Measurements from ENCODE around the gene MGLL.
"Not testable (repeated sequence)": the region's sequence is repeated elsewhere in the genome, so short reads cannot be mapped to it uniquely, and the experiment has no call there.

Gene MGLL

DNA sequence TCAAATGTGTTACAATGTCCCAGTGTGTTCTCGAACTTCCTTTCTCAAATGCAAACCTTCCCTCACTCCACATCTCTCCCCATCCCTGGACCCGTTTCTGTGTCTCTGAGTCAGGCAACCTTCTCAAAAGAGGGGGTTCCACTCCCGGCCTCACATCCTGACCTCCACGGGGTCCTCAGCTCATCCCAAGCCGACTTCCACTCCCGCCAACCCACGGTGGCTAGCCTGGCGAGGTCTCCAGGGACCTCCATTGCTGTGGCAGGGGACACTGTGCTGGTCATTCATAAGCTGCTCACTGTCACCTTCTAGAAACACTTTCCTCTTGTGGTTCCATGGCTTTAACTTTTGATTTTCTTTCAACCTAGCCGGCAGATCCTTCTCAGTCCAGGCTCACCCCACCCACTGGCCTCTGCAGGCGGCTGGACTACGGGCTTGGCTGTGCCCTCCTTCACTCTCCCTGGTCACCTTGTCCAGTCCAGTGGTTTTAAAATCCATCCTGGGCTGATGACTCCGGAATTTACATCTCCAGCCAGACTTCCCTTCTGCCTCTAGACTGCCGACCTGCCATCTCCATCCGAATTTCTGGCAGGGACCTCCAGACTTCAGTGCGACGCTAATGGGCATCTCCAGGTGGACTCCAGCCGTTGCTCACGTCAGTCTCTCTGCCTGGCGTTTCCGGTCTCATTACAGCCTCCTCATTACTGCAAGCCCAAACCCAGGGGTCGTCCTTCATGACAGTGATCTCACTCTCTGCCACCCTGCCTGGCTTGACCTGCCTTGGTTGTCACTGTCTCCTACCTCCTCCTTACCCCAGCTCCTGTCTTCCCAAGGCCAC lies 129.6 kb downstream of the MGLL start:
- no peak for DNase-seq (ENCODE audit: low read depth in 1 of 2, low spot score in 1 of 2)

DNA sequence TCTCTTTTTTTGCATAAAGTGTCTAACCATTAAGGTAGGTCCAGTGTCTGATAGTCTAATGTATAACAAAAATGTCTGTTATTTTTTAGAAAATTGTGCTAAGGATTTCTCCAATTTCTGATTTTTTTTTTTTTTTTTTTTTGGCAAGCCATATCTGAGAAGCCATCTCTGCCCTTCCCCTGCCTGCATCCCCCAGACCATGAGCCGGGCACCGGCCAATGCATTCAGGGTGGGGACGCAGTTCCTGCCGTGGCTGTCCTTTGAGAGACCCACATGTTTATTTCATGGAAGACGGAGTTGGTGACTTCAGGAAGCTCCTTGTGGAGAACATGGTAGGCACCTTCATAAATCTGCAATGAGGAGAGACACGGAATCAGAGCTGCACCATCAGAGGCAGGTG lies 130.3 kb downstream of the MGLL start:
- DNase-seq (ENCODE audit: low read depth in 1 of 2, low spot score in 1 of 2): no peak

DNA sequence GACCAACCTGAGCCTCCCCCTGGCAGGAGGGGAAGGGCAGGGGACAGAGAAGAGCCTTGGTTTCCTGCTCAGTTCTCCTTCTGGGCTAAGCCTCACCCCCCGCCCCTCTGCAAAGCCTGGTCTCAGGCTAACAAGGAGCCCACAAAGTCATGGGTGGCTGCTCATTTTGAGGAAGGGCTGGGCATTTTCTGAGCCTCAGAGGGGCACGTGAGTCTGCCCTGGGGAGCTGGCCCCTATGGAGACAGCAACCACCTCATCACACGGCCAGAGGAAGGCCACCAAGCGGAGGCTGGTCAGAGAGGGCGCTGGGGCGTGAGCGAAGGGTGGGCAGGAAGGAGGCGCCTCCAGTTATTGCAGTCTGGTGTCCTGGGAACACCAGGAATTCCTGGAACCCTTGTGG lies 130.8 kb downstream of the MGLL start:
- DNase-seq (ENCODE audit: low read depth in 1 of 2, low spot score in 1 of 2): no peak

DNA sequence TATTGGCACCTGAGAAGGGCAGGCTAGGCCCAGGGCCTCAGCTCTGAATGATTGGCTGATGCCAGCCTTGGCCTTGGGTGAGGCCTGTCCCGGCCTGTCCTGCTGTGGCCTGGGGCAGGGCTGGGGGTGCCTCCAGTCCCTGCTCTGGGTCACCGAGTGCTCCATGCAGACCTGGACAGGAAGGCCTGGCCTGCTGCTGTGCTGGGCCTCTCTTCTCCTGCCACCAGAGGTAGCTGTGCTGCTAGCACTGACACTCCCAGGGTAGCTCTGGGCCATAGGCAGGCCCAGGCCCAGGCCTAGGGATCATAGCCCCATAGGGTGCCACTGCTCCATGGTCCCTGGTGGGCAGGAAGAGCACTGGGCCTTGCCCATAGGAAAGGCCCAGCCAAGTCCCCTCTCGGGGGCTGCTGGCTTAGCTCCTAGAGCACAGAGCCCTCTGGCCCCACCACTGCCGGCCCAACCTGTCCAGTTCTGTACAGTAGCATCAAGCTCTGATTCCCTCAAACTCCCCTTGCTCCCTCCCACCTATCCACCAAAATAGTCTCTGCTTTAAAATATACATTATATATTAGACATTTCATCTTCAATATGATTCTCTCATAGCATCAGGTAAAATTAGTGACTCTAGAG lies 131.4 kb downstream of the MGLL start:
- DNase-seq (ENCODE audit: low read depth in 1 of 2, low spot score in 1 of 2): no peak

DNA sequence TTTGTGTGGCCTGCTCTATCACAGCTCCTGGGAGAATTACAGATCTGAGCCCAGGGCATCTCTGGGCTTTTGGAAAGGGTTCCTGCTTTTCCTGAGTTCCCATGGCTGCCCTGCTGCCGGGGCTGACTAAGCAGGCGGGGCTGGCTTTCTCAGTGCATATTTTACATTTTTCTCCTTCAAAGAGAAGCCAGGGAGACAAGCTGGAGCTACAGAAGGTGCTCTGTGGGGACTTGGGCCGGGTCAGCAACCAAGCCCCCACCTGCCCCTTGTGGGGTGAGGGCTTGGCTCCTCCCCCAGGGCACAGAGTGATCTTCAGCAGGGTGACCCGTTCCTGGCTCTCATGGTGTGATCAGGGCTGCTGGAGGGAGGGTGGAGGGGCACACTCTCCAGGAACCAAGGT lies 132.2 kb downstream of the MGLL start:
- no peak for DNase-seq (ENCODE audit: low read depth in 1 of 2, low spot score in 1 of 2)

DNA sequence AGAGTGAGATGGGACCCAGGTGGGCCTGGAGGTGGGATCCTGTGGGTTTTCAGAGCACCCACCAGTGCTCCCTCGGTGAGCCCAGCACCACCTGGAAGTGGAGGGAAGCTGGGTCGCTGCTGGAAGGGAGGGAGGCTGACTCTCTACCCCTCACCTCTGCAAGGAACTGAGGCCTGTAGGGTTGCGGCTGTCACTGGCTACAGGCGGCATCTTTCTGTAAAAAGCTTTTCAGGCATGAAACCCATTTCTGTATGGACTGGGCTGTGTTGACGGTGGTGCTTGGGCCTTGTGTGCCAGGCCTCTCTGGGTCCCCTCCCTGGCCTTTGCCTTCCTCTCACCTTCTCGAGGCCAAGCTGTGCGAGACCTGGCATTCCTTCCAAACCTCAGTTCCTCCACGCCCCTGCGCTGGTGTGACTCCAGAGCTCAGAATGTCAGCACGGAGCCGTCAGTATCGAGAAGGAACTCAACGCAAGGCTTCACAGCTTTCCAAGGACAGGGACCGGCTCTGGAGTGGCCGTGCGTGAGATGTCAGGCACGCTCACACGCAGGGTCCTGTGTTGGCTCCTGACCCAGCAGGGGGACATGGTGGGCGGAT lies 133.0 kb downstream of the MGLL start:
- no peak for DNase-seq (ENCODE audit: low read depth in 1 of 2, low spot score in 1 of 2)

DNA sequence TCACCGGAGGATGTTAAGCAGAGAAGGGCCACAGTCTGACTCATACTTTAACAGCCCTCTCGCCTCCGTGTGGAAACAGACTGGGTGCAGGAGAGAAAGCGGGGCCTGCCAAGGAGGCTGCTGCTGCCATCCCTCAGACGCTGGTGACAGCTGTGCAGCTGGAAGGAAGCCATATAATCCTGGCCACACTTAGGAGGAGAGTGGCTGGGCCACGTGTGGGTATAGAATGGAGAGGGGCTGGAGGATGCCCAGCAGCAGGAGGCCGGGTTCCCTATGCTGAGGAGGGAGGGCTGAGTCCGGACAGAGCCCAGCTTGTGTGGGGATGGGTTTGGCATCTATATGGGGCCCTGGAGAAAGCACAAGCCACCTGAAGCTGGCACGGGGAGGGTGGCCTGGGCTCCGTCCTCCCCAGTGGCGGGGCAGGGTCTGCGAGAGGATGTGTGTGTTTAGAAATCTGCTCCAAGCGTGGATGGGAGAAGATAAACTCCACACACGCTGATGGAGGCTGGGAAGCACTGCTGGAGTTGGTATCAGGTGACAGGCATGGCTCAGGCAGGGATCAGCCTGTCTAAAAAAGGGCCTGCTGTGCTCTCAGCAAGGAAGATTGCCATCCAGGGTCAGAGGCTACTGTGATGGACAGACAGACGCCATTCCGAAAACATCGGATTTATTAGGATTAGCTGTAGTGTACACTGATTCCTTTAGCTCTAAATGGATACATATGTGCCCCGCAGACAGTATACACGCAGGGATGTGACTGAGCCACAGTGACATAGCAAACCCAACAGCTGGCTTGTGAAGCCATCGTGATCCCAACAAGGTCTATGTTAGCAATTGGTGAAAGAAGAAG lies 133.7 kb downstream of the MGLL start:
- no peak for DNase-seq (ENCODE audit: low read depth in 1 of 2, low spot score in 1 of 2)

DNA sequence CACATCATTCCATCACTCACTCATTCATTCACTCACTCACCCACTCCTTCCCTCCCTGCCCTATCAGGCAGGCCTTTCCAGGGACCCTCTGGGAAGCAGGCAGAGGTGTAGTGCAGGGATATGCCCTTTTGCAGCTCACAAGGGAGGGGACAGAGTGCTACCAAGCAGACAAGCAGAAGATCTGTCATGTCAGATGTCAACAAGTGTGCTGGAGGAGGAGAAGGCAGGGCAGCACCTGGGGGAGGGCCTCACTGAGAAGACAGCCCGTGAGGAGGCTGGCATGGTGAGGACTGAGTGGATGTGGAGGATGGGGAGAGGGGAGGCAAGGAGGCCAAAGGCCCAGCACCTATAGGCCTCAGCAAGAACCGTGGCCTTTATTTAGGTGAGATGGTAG lies 134.3 kb downstream of the MGLL start:
- peak in 1 of 2 donors; percentile 1 for DNase-seq (ENCODE audit: low read depth in 1 of 2, low spot score in 1 of 2)

DNA sequence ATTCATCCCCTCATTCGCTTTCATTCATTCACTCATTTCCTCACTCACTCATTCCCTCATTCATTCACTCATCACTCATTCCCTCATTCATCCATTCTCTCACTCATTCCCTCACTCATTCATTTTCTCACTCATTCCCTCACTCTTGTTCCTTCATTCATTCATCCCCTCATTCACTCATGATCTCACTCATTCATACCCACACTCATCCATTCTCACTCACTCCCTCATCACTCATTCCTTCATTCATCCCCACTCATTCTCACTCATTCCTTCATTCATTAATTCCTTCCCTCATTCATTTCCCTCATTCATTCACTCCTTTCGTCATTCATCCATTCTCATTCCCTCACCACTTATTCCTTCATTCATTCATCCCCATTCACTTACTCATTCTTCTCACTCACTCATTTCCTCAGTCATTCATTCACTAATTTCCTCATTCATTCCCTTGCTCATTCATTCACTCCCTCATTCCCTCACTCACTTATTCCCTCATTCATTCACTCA lies 135.0 kb downstream of the MGLL start:
- DNase-seq (ENCODE audit: low read depth in 1 of 2, low spot score in 1 of 2): no peak

DNA sequence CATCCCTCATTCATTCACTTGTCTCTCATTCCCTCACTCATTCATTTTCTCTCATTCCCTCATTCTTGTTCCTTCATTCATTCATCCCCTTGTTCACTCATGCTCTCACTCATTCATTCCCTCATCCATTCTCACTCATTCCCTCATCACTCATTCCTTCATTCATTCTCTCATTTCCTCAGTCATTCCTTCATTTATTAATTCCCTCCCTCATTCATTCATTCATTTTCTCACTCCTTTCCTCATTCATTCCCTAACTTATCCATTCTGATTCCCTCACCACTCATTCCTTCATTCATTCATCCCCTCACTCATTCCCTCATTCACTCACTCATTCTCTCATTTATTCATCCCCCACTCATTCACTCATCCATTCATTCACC lies 135.8 kb downstream of the MGLL start:
- DNase-seq (ENCODE audit: low read depth in 1 of 2, low spot score in 1 of 2): no peak

DNA sequence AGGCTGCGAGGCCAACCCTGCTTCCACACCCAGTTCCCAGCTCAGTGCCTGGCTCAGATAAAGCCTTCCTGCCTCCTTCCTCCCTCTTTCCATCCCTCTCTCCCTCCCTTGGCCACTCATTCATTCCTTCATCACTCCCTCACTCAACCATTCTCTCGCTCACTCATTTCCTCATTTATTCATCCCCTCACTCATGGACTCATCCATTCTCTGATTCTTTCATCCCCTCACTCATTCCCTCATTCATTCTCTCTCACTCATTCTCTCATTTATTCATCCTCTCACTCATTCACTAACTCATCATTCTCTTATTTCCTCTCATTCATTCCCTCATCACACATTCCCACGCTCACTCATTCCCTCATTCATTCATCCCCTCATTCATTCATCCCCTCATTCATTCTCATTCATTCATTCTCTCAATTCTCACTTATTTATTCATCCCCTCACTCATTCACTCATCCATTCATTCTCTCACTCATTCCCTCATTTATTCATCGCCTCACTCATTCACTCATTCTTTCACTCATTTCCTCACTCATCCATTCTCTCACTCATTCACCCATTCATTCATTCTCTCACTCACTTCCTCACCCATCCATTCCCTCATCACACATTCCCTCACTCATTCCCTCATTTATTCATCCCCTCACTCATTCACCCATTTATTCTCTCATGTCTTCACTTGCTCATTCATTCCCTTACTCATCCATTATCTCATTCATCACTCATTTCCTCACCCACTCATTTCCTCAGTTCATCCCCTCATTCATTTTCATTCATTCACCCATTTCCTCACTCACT lies 136.4 kb downstream of the MGLL start:
- no peak for DNase-seq (ENCODE audit: low read depth in 1 of 2, low spot score in 1 of 2)

DNA sequence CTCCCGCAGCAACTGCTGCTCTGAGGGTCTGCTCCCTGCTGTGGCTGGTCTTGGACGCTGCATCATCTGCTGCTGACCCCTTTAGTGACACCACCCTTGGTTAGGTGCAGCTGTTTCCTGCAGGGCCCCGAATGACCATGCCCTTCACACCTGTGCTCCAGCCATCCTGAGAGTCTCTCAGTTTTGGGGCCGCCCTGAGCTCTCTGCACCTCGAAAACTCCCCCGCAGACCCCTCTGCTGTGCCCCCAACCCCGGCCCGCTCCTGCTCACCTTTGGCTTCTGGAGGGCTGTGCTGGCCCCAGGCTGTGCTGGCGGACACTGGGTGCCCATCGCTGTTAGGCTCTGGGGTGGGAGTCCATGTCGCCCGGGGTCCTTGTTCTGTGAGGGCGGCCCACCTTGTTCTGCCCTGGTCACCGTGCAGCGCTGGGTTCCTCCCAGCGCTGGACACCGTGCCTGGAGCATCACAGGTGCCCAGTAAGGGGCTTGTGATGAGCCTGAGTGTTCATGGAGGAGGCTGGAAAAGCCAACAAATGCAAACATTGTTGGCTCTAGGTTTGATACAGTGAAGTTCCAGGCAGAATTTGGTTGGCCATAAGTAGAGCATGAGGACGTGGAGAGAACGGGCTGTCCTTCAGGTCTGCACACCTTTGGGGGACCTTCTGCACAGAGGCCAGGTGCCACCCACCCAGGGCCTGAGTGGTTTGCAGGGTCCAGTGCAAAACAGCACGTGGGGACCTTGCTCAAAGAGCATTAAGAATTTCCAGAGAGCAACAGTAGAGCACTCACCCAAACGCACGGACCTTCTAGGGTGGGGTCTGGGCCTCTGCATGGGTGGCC lies 137.2 kb downstream of the MGLL start:
- no peak for DNase-seq (ENCODE audit: low read depth in 1 of 2, low spot score in 1 of 2)

DNA sequence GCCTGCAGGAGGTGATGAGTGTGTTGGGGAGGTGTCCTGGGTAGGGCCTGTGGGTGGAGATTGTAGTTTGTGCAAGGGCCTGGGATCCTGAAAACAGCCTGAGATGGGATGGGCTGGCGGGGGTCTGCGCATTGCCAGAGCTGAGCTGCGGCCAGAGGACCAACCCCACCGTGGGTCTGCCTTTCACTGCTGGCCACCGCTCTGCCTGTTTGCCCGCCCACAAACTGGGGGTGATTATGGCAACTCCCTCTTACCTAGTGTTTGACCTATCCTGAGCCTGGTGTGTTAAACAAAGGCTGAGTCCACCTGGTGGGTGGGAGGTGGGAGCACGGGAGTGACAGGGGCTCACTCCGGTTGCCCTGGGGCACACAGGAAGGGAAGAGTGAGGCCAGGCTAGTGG lies 139.8 kb downstream of the MGLL start:
- no peak for DNase-seq (ENCODE audit: low read depth in 1 of 2, low spot score in 1 of 2)

DNA sequence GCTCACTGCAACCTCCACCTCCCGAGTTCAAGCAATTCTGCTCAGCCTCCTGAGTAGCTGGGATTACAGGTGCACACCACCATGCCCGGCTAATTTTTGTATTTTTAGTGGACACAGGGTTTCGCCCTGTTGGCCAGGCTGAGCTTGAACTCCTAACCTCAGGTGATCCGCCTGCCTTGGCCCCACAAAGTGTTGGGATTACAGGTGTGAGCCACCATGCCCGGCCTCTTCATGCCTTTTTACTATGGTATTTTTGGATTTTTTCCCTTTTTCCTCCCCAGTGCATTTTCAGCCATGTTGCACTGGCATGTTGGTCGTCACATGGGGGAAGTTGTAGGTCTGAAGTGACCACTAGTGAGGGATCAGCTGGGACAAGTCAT lies 140.2 kb downstream of the MGLL start:
- DNase-seq (ENCODE audit: low read depth in 1 of 2, low spot score in 1 of 2): not testable (repeated sequence)

DNA sequence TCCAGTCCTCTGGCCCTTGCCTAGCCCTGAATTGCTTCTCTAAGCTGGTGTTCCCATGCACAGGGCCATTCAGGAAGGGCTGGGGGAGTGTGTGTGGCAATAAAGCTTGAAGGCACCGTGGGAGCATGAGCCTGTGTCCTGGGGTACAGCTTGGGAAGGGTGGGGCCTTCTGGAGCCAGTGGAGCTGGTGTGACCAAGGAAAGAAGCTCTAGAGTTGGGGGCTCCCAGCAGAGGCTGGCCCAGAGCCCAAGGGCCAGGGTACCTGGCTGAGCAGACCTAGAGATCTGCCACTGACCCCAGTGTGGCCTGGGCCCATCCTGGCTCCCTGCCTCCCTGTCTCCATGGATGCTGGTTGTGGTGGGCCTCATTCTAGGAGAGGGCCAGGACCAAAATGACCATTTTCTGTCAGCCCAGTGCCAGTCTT lies 141.5 kb downstream of the MGLL start:
- no peak for DNase-seq (ENCODE audit: low read depth in 1 of 2, low spot score in 1 of 2)

DNA sequence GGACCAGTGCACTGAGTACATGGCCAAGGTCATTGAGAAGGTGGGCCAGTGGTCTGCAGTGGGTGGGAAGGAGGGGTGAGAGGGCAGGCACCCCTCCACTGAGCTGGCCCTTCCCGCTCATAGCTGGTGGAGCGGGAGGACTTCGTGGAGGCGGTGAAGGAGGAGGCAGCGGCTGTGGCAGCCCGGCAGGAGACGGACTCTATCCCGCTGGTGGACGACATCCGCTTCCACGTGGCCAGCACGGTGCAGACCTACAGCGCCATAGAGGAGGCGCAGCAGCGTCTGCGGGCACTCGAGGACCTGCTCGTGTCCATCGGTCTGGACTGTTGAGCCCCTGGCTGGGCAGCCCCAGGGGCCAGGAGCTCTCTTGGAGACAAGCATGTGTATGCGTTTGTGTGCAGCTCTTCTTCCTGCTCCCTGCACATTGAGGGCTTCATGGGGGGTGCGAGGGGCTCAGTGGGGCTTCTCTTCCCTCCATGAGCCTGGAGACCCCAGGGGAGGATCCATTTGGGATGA lies 142.1 kb downstream of the MGLL start:
- no peak for DNase-seq (ENCODE audit: low read depth in 1 of 2, low spot score in 1 of 2)

DNA sequence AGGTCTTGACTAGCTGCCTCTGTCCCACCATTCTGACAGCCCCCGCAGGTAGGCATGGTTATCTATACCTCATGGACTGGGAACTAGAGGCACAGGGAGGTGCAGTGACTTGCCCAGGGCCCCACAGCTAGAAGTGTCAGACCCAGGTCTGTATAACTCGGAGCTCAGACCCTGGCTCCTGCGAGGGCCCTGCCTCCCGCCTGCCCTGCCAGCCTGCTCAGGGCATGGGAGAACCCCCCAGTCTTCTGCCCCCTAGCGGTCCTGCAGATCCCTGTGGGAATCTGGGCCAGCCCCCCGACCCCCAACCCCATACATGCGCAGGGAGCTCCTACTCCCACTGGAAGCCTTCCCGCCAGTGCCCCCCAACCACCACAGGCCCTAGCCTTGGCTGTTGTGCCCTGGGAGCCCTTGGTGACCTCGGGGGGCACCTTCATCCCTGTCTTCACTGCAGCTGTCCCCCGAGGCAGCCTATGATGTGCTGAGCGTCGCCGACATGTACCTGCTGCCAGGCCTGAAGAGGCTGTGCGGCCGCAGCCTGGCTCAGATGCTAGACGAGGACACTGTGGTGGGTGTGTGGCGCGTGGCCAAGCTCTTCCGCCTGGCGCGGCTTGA lies 142.7 kb downstream of the MGLL start:
- DNase-seq (ENCODE audit: low read depth in 1 of 2, low spot score in 1 of 2): no peak

DNA sequence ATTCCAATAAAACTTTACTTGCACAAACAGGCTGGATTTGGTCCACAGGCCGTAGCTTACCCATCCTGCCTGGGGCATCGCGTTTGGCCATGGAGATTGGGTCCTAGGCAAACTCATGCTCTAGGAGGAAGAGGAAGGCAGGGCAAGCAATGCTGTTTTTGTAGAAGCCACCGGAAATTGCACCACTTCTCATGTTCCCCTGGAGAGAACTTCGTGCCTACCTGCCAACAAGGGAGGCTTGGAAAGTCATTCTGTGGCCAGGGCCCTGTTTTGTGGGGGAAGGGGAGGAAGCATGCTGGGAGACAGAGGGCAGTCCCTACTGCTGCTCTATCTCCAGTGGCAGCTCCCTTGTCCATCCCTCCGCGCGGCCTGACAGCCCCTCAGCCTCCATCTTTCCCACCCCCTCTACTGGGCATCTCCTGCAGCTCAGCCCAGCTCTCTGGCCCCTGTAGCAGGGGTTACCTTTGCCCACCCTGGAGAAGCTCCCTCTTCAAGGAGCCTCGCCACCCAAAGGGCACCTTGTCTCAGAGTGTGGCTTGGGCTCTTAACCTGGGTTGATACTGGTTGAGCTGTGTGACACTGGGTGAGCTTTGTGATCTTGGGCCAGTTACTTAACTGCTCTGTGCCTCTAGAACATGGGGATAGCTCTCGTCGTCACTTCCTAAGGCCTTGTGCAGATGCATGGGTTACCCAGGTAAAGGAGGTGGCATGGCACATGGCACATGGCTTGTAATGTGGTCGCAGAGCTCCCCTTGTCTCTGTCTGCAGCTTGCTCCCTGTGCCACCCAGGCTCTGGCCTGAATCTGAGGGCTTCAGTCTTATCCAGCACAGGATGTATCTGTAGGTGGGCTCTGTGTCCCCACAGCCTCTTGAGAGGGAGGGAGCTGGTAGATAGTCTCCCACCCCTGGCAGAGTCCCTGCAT lies 143.4 kb downstream of the MGLL start:
- DNase-seq (ENCODE audit: low read depth in 1 of 2, low spot score in 1 of 2): no peak
